NCI-H460 (cell line): ENCODE data around the gene PLCD1. TPM values are rescaled to one million over a fixed set of nuclear protein-coding genes. Genes with fewer than 3 reads are reported as not detected.

Experiments
- DNase-seq: peaks from one replicate; pipeline ENCODE4 v3.0.0-alpha.2; 2016; ENCODE audit warnings: low read depth; ENCODE audit errors: extremely low read depth
- small RNA-seq, 2 experiments: library from RNA; depleted of rRNA; stranded (forward); fragments of <200 nt; gene quantifications; one replicate each; pipeline ENCODE3, GENCODE V24; 2014
- total RNA-seq: library from RNA; depleted of rRNA; stranded (reverse); fragments of >200 nt; shearing (Covaris generic); gene quantifications from 2 replicates; pipeline ENCODE4 v1.2.3, GENCODE V29; 2014; rRNA removed

Gene PLCD1
- total RNA-seq, 1 experiment from 2014 or later: 1.9 TPM

- no peak for DNase-seq
Observed at GRCh38 chr3:37970802-37971201, 58.6 kb downstream of the PLCD1 start.

GRCh38 chr3:37969596-37970100 is 59.8 kb downstream of the PLCD1 start:
- DNase-seq: no peak

- no peak for DNase-seq
Observed at GRCh38 chr3:37968813-37969595, 60.4 kb downstream of the PLCD1 start.

- DNase-seq: no peak
Observed at GRCh38 chr3:37968199-37968598, 61.2 kb downstream of the PLCD1 start.

GRCh38 chr3:37967260-37967881 is 62.1 kb downstream of the PLCD1 start:
- DNase-seq: peak; percentile 56

- no peak for DNase-seq
Observed at GRCh38 chr3:37964716-37965115, 64.7 kb downstream of the PLCD1 start.

GRCh38 chr3:37964146-37964545 is 65.3 kb downstream of the PLCD1 start:
- DNase-seq: no peak

GRCh38 chr3:37963635-37964034 is 65.8 kb downstream of the PLCD1 start:
- no peak for DNase-seq

GRCh38 chr3:37963016-37963415 is 66.4 kb downstream of the PLCD1 start:
- DNase-seq: no peak

GRCh38 chr3:37961622-37962431 is 67.6 kb downstream of the PLCD1 start:
- no peak for DNase-seq

- no peak for DNase-seq
Observed at GRCh38 chr3:37957539-37957936, 71.9 kb downstream of the PLCD1 start.

Small RNA genes lying within 50 kb of the gene (small RNA-seq; reads per million reads assigned to genes)
- gene MIR26A1: 0 to 0.76 reads per million in 2 experiments
- 0 reads per million in 2 experiments for gene RF00019

Other genes starting within 250 kb of the PLCD1 start
- 3.1 and 5.4 TPM in 2 replicates for gene CTDSPL, start 167.8 kb downstream of the PLCD1 start, total RNA-seq
- gene VILL, start 38.9 kb downstream of the PLCD1 start, total RNA-seq: 1.1 and 1.7 TPM in 2 replicates
- gene DLEC1, start 9.6 kb upstream of the PLCD1 start, total RNA-seq: 0.10 TPM in 1 of 2 replicates, not detected in the other
- gene ACAA1, start 107.5 kb upstream of the PLCD1 start, total RNA-seq: 8.0 and 13.5 TPM in 2 replicates
- gene MYD88, start 109.0 kb upstream of the PLCD1 start, total RNA-seq: 5.9 and 8.3 TPM in 2 replicates
- 35.2 and 42.4 TPM in 2 replicates for gene OXSR1, start 135.9 kb upstream of the PLCD1 start, total RNA-seq
- 0.17 and 0.40 TPM in 2 replicates for gene SLC22A13, start 236.2 kb upstream of the PLCD1 start, total RNA-seq